Ishikawa (cell line): Measurements from ENCODE around the gene HBP1.

Experiments
- CEBPB ChIP-seq: IDR thresholded peaks from 2 replicates; pipeline ENCODE4 v1.6.1; 2012
- EGR1 ChIP-seq: IDR thresholded peaks from 2 replicates; pipeline ENCODE4 v1.6.1; 2012
- EP300 ChIP-seq: IDR thresholded peaks from 2 replicates; pipeline ENCODE4 v1.6.1; 2012; ENCODE audit warnings: borderline replicate concordance
- FOXM1 ChIP-seq: IDR thresholded peaks from 2 replicates; pipeline ENCODE4 v1.6.1; 2012; ENCODE audit warnings: low read depth, borderline replicate concordance
- MAX ChIP-seq: IDR thresholded peaks from 2 replicates; pipeline ENCODE4 v1.6.1; 2012
- NFIC ChIP-seq: IDR thresholded peaks from 2 replicates; pipeline ENCODE4 v1.6.1; 2012
- RAD21 ChIP-seq: IDR thresholded peaks from 2 replicates; pipeline ENCODE4 v1.6.1; 2012; ENCODE audit warnings: low read depth
- TCF12 ChIP-seq: IDR thresholded peaks from 2 replicates; pipeline ENCODE4 v1.6.1; 2012; ENCODE audit warnings: low read depth
- TEAD4 ChIP-seq: IDR thresholded peaks from 2 replicates; pipeline ENCODE4 v1.6.1; 2012
- YY1 ChIP-seq: IDR thresholded peaks from 2 replicates; pipeline ENCODE4 v1.6.1; 2012; ENCODE audit warnings: low read depth
- TF ChIP-seq, protein P1 (sequence below): IDR thresholded peaks from 2 replicates; pipeline ENCODE4 v1.6.1; 2012; ENCODE audit warnings: low read depth, mild to moderate bottlenecking

DNA sequence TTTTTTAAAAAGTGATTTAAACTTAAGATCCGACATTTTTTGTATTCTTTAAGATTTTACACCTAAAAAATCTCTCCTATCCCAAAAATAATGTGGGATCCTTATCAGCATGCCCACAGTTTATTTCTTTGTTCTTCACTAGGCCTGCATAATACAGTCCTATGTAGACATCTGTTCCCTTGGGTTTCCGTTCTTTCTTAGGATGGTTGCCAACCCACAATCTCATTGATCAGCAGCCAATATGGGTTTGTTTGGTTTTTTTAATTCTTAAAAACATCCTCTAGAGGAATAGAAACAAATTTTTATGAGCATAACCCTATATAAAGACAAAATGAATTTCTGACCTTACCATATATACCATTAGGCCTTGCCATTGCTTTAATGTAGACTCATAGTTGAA is 8.4 kb upstream of the HBP1 start:
- TF ChIP-seq, protein P1, sequence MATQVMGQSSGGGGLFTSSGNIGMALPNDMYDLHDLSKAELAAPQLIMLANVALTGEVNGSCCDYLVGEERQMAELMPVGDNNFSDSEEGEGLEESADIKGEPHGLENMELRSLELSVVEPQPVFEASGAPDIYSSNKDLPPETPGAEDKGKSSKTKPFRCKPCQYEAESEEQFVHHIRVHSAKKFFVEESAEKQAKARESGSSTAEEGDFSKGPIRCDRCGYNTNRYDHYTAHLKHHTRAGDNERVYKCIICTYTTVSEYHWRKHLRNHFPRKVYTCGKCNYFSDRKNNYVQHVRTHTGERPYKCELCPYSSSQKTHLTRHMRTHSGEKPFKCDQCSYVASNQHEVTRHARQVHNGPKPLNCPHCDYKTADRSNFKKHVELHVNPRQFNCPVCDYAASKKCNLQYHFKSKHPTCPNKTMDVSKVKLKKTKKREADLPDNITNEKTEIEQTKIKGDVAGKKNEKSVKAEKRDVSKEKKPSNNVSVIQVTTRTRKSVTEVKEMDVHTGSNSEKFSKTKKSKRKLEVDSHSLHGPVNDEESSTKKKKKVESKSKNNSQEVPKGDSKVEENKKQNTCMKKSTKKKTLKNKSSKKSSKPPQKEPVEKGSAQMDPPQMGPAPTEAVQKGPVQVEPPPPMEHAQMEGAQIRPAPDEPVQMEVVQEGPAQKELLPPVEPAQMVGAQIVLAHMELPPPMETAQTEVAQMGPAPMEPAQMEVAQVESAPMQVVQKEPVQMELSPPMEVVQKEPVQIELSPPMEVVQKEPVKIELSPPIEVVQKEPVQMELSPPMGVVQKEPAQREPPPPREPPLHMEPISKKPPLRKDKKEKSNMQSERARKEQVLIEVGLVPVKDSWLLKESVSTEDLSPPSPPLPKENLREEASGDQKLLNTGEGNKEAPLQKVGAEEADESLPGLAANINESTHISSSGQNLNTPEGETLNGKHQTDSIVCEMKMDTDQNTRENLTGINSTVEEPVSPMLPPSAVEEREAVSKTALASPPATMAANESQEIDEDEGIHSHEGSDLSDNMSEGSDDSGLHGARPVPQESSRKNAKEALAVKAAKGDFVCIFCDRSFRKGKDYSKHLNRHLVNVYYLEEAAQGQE, result no peak
- TF ChIP-seq YY1 (no peak), EP300 (no peak), MAX (no peak), TCF12 (no peak), RAD21 (no peak), FOXM1 (no peak), EGR1 (no peak), NFIC (no peak), CEBPB (no peak), TEAD4 (no peak)
